GM23248 (cell line): ENCODE measurements around the gene MLLT6. TPM values are rescaled to one million over a fixed set of nuclear protein-coding genes. Genes with fewer than 3 reads are reported as not detected.

Experiments used
- DNase-seq: peaks from one replicate; pipeline ENCODE4 v3.0.0-alpha.2; 2015
- H2AFZ ChIP-seq: fragments of 200-600 bp; sonication (generic); 2 replicates; pipeline ENCODE4 v1.6.1; 2016; ENCODE audit warnings: antibody characterized with exemption
- H3F3A ChIP-seq: fragments of 200-600 bp; sonication (generic); 2 replicates; pipeline ENCODE4 v1.6.1; 2016; ENCODE audit warnings: mild to moderate bottlenecking, antibody characterized with exemption, mixed run types; ENCODE audit not compliant: insufficient read depth
- H3K27ac ChIP-seq: fragments of 200-600 bp; sonication (generic); 2 replicates; pipeline ENCODE4 v1.5.1; 2016; ENCODE audit warnings: mild to moderate bottlenecking
- H3K27me3 ChIP-seq: fragments of 200-600 bp; sonication (generic); replicated peaks from 2 replicates; pipeline ENCODE4 v1.6.1; 2016; ENCODE audit warnings: mild to moderate bottlenecking; ENCODE audit not compliant: insufficient read depth
- H3K36me3 ChIP-seq: fragments of 200-600 bp; sonication (generic); 2 replicates; pipeline ENCODE4 v1.6.1; 2016; ENCODE audit warnings: low read depth, mild to moderate bottlenecking
- H3K4me1 ChIP-seq: fragments of 200-600 bp; sonication (generic); 2 replicates; pipeline ENCODE4 v1.6.1; 2016; ENCODE audit warnings: mild to moderate bottlenecking; ENCODE audit not compliant: insufficient read depth
- H3K4me2 ChIP-seq: fragments of 200-600 bp; sonication (generic); one replicate; pipeline ENCODE4 v1.6.1; 2016; ENCODE audit warnings: mild to moderate bottlenecking; ENCODE audit not compliant: unreplicated experiment
- H3K4me3 ChIP-seq: fragments of 200-600 bp; sonication (generic); 2 replicates; pipeline ENCODE4 v1.5.1; 2016; ENCODE audit warnings: mild to moderate bottlenecking
- H3K79me2 ChIP-seq: fragments of 200-600 bp; sonication (generic); 2 replicates; pipeline ENCODE4 v1.6.1; 2016; ENCODE audit warnings: mild to moderate bottlenecking; ENCODE audit not compliant: insufficient read depth
- H3K9ac ChIP-seq: fragments of 200-600 bp; sonication (generic); 2 replicates; pipeline ENCODE4 v1.6.1; 2016; ENCODE audit warnings: mild to moderate bottlenecking
- H3K9me2 ChIP-seq: fragments of 200-600 bp; sonication (generic); 2 replicates; pipeline ENCODE4 v1.6.1; 2016; ENCODE audit warnings: mixed run types, mild to moderate bottlenecking, moderate library complexity; ENCODE audit not compliant: insufficient read depth
- H3K9me3 ChIP-seq: fragments of 200-600 bp; sonication (generic); one replicate; pipeline ENCODE4 v1.6.1; 2017; ENCODE audit warnings: low read depth
- H4K20me1 ChIP-seq: fragments of 200-600 bp; sonication (generic); 2 replicates; pipeline ENCODE4 v1.6.0; 2016; ENCODE audit not compliant: insufficient read depth
- EZH2 ChIP-seq: fragments of 200-600 bp; sonication (generic); IDR thresholded peaks from 2 replicates; pipeline ENCODE4 v1.6.1; 2018; ENCODE audit warnings: antibody characterized with exemption, mild to moderate bottlenecking; ENCODE audit not compliant: insufficient read depth, poor library complexity, severe bottlenecking
- EZH2phosphoT487 ChIP-seq: fragments of 200-600 bp; sonication (generic); IDR thresholded peaks from 2 replicates; pipeline ENCODE4 v1.6.1; 2018; ENCODE audit warnings: antibody characterized with exemption, moderate library complexity, mild to moderate bottlenecking, low read depth; ENCODE audit not compliant: insufficient read depth
- WGBS, 2 experiments: methylation state at CpG; one replicate each; pipeline ENCODE4 v1.1.6; 2015 to 2017; ENCODE audit warnings: low lambda C conversion rate in 2 of 2, low coverage in 1 of 2; ENCODE audit errors: missing lambda C conversion rate in 2 of 2; 5-methylcytosine and 5-hydroxymethylcytosine counted together
- in situ Hi-C: fragments of 300-500 bp; cut with MboI; formaldehyde crosslinking; loops from 2 replicates; pipeline ENCODE4 v1.15.0; 2020
- polyA plus RNA-seq: library from polyadenylated mRNA; unstranded; fragments of >200 nt; fragmentation: Nextera tagmentation; extraction: Ambion mirVana; gene quantifications from 2 replicates; pipeline ENCODE4 v1.2.1, GENCODE V29; 2016
- total RNA-seq: library from RNA; depleted of rRNA; stranded (reverse); fragments of >200 nt; shearing (Covaris generic); gene quantifications from 2 replicates; pipeline ENCODE4 v1.2.3, GENCODE V29; 2014; rRNA removed

Gene MLLT6
- 13.5 and 18.9 TPM in 2 replicates for total RNA-seq
- 2.4 and 3.1 TPM in 2 replicates for polyA plus RNA-seq

DNA sequence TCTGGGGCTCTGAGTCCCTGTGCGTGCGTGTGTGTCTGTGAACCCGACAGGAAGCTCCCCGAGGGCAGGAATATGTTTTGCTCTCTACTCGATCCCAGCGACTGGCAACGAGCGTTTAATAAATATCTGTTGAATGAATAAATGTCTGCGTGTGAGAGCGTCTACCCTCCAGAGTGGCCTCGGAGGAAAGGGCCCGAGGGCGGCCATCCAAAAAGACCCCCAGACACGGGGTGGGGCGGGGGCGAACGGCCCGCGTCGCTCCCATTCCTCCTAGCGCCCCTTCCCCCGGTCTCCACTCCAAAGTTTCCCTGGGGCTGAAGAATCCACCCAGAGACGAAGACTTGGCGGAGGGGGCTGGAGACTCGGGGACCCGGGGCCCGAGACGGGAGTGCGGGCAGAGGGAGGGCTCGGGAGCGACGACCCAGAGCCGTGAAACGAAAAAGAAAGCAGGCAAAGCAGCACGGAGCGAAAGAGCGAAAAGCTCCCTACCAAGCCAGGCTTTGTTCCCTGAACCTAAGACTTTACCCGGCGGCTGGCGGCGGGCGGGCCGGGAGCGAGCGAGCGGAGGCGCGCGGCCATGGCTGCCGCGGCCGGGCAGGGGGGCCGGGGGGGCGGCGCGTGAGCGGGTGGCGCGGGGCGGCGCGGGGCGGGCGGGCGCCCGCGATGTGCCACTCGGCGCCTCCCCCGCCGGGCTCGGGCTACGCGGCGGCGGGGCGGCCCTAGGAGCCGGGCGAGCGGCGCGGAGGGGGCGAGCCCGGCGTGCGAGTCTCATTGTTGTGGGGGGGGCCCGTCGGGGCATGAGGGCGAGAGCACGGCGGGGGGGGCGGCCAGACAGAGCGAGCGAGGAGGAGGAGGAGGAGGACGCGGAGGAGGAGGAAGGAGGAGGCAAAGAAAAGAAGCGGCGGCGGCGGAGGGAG is at the start of gene MLLT6:
Gene MLLT6, plus strand, starts transcription at position 668 of the 917 bp plus-strand sequence. CDS start 360 bp downstream, outside the sequence.
- Histone ChIP-seq H3K4me1 (peaks cover 15% of the 10 kb centered on the region; the same call in 1 of the 2 replicates), H3K36me3 (no peaks in the 10 kb centered on the region), H3K27ac (peak within 1 kb of the TSS; percentile 37), H3K9me2 (no peaks in the 10 kb centered on the region), H2AFZ (peak within 1 kb of the TSS; percentile 91), H3K9me3 (no peaks in the 10 kb centered on the region), H3K4me2 (peak within 1 kb of the TSS; percentile 86), H3K9ac (peak within 1 kb of the TSS; percentile 87), H3K27me3 (no peaks in the 10 kb centered on the region), H3K4me3 (peak within 1 kb of the TSS; percentile 90), H4K20me1 (no peaks in the 10 kb centered on the region), H3K79me2 (peaks cover 8% of the 10 kb centered on the region; the same call in 1 of the 2 replicates), H3F3A (peaks cover 8% of the 10 kb centered on the region; the same call in 1 of the 2 replicates)
- in situ Hi-C loops: no loop called here
- peak; percentile 91 for DNase-seq
- WGBS, 2 experiments: 1 to 2% methylated on average over 42 to 80 of the region's 100 CpGs
- no peak for TF ChIP-seq EZH2phosphoT487
- no peak for TF ChIP-seq EZH2

DNA sequence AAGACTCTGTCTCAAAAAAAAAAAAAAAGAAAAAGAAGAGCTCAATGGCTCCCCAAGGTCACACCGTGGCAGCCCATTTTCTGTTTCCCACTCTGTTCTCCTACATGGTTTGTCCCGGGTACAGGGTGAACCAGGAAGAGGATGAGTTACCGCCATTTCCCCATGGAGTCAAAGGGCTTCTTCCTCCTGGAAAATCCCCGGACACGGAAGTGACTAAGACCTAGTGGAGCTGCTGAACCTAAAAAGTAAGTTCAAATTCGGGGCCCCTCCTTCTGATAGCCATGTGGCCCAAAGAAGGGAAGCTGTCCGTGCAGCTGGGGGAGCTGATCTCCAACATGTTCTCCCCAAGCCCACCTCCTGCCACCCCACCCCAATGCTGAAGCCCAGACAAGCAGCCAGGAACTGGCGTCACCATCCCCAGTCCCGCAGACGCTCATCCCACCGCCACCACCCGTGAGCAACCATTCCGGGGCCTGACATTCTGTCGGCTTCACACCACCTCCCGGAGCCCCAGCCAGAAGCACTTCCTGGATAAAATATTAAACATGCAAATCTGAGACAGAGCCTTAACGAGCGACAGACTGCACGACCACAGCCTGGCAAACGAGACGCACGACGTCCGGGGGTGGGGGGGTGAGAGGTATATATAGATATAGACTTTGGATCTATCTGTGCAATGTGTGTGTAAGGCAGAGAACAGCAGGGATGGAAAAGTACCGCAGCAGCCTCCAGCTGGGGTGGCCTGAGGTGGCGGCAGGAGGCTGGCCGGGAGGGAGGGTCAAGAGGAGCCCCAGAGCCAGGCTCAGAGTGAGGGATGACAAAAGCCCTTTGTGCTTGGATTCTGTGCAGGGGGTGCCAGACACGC is 47.9 kb upstream of the MLLT6 start:
- no peak overlapping the region for H3K27ac ChIP-seq
- in situ Hi-C loops: no loop called here
- WGBS, 2 experiments: 64 to 66% methylated on average over 22 to 27 of the region's 27 CpGs
- H3K9me2 ChIP-seq: no peaks in the 10 kb centered on the region
- H3K9me3 ChIP-seq: no peaks in the 10 kb centered on the region
- no peaks in the 10 kb centered on the region for H4K20me1 ChIP-seq
- no peak overlapping the region for H2AFZ ChIP-seq
- H3K4me3 ChIP-seq: no peak overlapping the region
- H3K4me2 ChIP-seq: no peak overlapping the region
- peaks cover 27% of the 10 kb centered on the region for H3K27me3 ChIP-seq
- no peak for TF ChIP-seq EZH2
- no peak for TF ChIP-seq EZH2phosphoT487
- H3K4me1 ChIP-seq: no peaks in the 10 kb centered on the region
- no peak overlapping the region for H3K9ac ChIP-seq
- no peaks in the 10 kb centered on the region for H3F3A ChIP-seq
- no peak for DNase-seq
- H3K79me2 ChIP-seq: no peaks in the 10 kb centered on the region
- H3K36me3 ChIP-seq: no peaks in the 10 kb centered on the region

- H3K9me3 ChIP-seq: no peaks in the 10 kb centered on the region
- WGBS, 2 experiments: 67 to 68% methylated on average over 13 to 15 of the region's 15 CpGs
- H3K9ac ChIP-seq: no peak overlapping the region
- no peak for TF ChIP-seq EZH2phosphoT487
- no peak for TF ChIP-seq EZH2
- no peaks in the 10 kb centered on the region for H4K20me1 ChIP-seq
- no peak for DNase-seq
- no peaks in the 10 kb centered on the region for H3F3A ChIP-seq
- no peak overlapping the region for H3K4me2 ChIP-seq
- peaks cover 26% of the 10 kb centered on the region for H3K27me3 ChIP-seq
- no peaks in the 10 kb centered on the region for H3K79me2 ChIP-seq
- in situ Hi-C loops: no loop called here
- no peaks in the 10 kb centered on the region for H3K4me1 ChIP-seq
- H3K9me2 ChIP-seq: no peaks in the 10 kb centered on the region
- H3K4me3 ChIP-seq: no peak overlapping the region
- H3K27ac ChIP-seq: no peak overlapping the region
- no peak overlapping the region for H2AFZ ChIP-seq
- no peaks in the 10 kb centered on the region for H3K36me3 ChIP-seq
Observed at GRCh38 chr17:38657824-38658740, 47.0 kb upstream of the MLLT6 start.
